ENCODE results near the gene GIGYF2. TPM values are rescaled to one million over a fixed set of nuclear protein-coding genes. Genes with fewer than 3 reads are reported as not detected.

Gene GIGYF2
- total and polyA plus RNA-seq, 2 of the 13 experiments (the other 11 are each of a cell fraction or from before 2014, with no cell fraction given): 44.9 to 73.5 TPM

GRCh38 chr2:232869138-232870017, 172.2 kb downstream of the GIGYF2 start (continued):
- TF ChIP-seq ZBTB4 (CRISPR knock-in tag; IDR thresholded peaks at IDR 0.05; ENCODE audit: borderline replicate concordance) (peak; percentile 74; the same call in 1 of the 2 replicates), KMT2B (CRISPR knock-in tag; IDR thresholded peaks at IDR 0.05) (no peak), ETV5 (CRISPR knock-in tag; IDR thresholded peaks at IDR 0.05; ENCODE audit: borderline replicate concordance) (peak; percentile 24; the same call in 1 of the 2 replicates), MED8 (CRISPR knock-in tag; IDR thresholded peaks at IDR 0.05; ENCODE audit: insufficient replicate concordance) (no peak), ZSCAN25 (CRISPR knock-in tag; IDR thresholded peaks at IDR 0.05) (no peak), ZNF609 (CRISPR knock-in tag; IDR thresholded peaks at IDR 0.05; ENCODE audit: borderline replicate concordance) (no peak), ZSCAN20 (CRISPR knock-in tag; IDR thresholded peaks at IDR 0.05; ENCODE audit: borderline replicate concordance) (no peak), SMAD3 (CRISPR knock-in tag; IDR thresholded peaks at IDR 0.05) (0 out of 2 replicates have a peak, but pooled peaks have one; percentile 37), ZNF816 (CRISPR knock-in tag; IDR thresholded peaks at IDR 0.05; ENCODE audit: borderline replicate concordance) (no peak), PHF20 (CRISPR knock-in tag; IDR thresholded peaks at IDR 0.05) (no peak), REPIN1 (CRISPR knock-in tag; IDR thresholded peaks at IDR 0.05; ENCODE audit: borderline replicate concordance, low read depth) (no peak), ZMYM2 (CRISPR knock-in tag; IDR thresholded peaks at IDR 0.05) (no peak), CEBPG (CRISPR knock-in tag; IDR thresholded peaks at IDR 0.05) (peak; percentile 4; the same call in 1 of the 2 replicates), BCLAF1 (IDR thresholded peaks at IDR 0.05) (no peak), ZNF788 (CRISPR knock-in tag; IDR thresholded peaks at IDR 0.05; ENCODE audit: borderline replicate concordance) (no peak), SNRNP70 (IDR thresholded peaks at IDR 0.05; ENCODE audit: low read depth, low read length) (no peak), ZKSCAN8 (CRISPR knock-in tag; IDR thresholded peaks at IDR 0.05; ENCODE audit: borderline replicate concordance) (no peak)
